GM12878 (cell line): Measurements from ENCODE around the gene DGKQ. TPM values are rescaled to one million over a fixed set of nuclear protein-coding genes. Genes with fewer than 3 reads are reported as not detected.

Source experiments
- ATAC-seq: fragments of 200-7000 bp; cut with Tn5 transposase; 3 replicates; pipeline ENCODE4 v1.9.1; 2020; ENCODE audit warnings: mild to moderate bottlenecking, moderate library complexity
- BruUV-seq: library from RNA; stranded (reverse); fragments of 400-500 nt; replicated peaks from 2 replicates; lab custom pipeline; 2021; lab: Mats Ljungman, UMichigan
- CTCF ChIA-PET: fragments of 300-600 bp; sonication (Branson Sonifier 250); formaldehyde crosslinking; extraction: SDS; loops from one replicate; lab custom pipeline; 2021; ENCODE audit warnings: inconsistent platforms; lab: Yijun Ruan, JAX
- POLR2A ChIA-PET: fragments of 350-600 bp; formaldehyde crosslinking; extraction: SDS; loops from one replicate; lab custom pipeline; 2021; ENCODE audit warnings: inconsistent platforms; lab: Charles Lee
- RAD21 ChIA-PET: fragments of 300-600 bp; sonication (Branson Sonifier 250); formaldehyde crosslinking; loops from one replicate; lab custom pipeline; 2023; ENCODE audit warnings: antibody characterized with exemption; ENCODE audit not compliant: unreplicated experiment; lab: Charles Lee
- SMC1A ChIA-PET: fragments of 300-600 bp; sonication (Branson Sonifier 250); formaldehyde crosslinking; loops from one replicate; lab custom pipeline; 2023; ENCODE audit not compliant: unreplicated experiment, uncharacterized antibody; lab: Charles Lee
- DNase-seq: peaks from one replicate; pipeline ENCODE4 v3.0.0-alpha.2; 2011; ENCODE audit warnings: low read depth, low spot score
- FAIRE-seq: peaks from 3 replicates; lab custom pipeline; 2011; peaks lifted over from hg19 to GRCh38; lab: Jason Lieb, UNC
- H2AFZ ChIP-seq: 2 replicates; pipeline ENCODE4 v1.6.0; 2011; ENCODE audit warnings: low read depth, low read length, control low read depth; ENCODE audit not compliant: control insufficient read depth
- H3K27ac ChIP-seq: 2 replicates; pipeline ENCODE4 v1.5.1; 2011; ENCODE audit warnings: control low read depth; ENCODE audit not compliant: control insufficient read depth, insufficient read depth
- H3K27me3 ChIP-seq, 2 experiments: replicated peaks in 1 of 2; 2 replicates each; pipeline versions ENCODE4 v1.6.0 to v1.6.1; 2011; ENCODE audit warnings: low read length in 1 of 2; ENCODE audit not compliant: control insufficient read depth in 2 of 2, insufficient read depth in 2 of 2
- H3K36me3 ChIP-seq, 2 experiments: 2 replicates each; pipeline ENCODE4 v1.5.1; 2011; ENCODE audit warnings: low read length in 1 of 2; ENCODE audit not compliant: control insufficient read depth in 2 of 2, insufficient read depth in 2 of 2
- H3K4me1 ChIP-seq: 2 replicates; pipeline ENCODE4 v1.6.1; 2011; ENCODE audit warnings: mild to moderate bottlenecking, low read length, moderate library complexity, mixed read lengths; ENCODE audit not compliant: control insufficient read depth, insufficient read depth
- H3K4me2 ChIP-seq: 2 replicates; pipeline ENCODE4 v1.6.0; 2011; ENCODE audit warnings: control low read depth; ENCODE audit not compliant: control insufficient read depth, insufficient read depth
- H3K4me3 ChIP-seq: fragments of 200-600 bp; sonication (generic); 2 replicates; pipeline ENCODE4 v1.5.1; 2016
- H3K79me2 ChIP-seq: 2 replicates; pipeline ENCODE4 v1.6.0; 2011; ENCODE audit warnings: low read length; ENCODE audit not compliant: control insufficient read depth, insufficient read depth
- H3K9ac ChIP-seq: 2 replicates; pipeline ENCODE4 v1.8.0; 2011; ENCODE audit warnings: low read length, control low read depth, mixed read lengths; ENCODE audit not compliant: control insufficient read depth, insufficient read depth
- H3K9me3 ChIP-seq: replicated peaks from 3 replicates; pipeline ENCODE4 v1.5.1; 2011; ENCODE audit warnings: mild to moderate bottlenecking, low read length; ENCODE audit not compliant: control insufficient read depth, insufficient read depth
- H4K20me1 ChIP-seq: 2 replicates; pipeline ENCODE4 v1.6.0; 2011; ENCODE audit not compliant: control insufficient read depth, insufficient read depth
- ATF3 ChIP-seq: IDR thresholded peaks from 2 replicates; pipeline ENCODE4 v1.6.1; 2011; ENCODE audit warnings: low read depth, mild to moderate bottlenecking, low read length, moderate library complexity, borderline replicate concordance; ENCODE audit errors: extremely low read depth
- BMI1 ChIP-seq: fragments of 450-650 bp; IDR thresholded peaks from 2 replicates; pipeline ENCODE4 v1.6.1; 2016; ENCODE audit warnings: mild to moderate bottlenecking, moderate library complexity, borderline replicate concordance
- EED ChIP-seq: sonication (generic); IDR thresholded peaks from 2 replicates; pipeline ENCODE4 v1.6.1; 2016; ENCODE audit warnings: antibody characterized with exemption, low read depth
- EGR1 ChIP-seq, 2 experiments: IDR thresholded peaks; 1 replicate in 1 of 2; 2 replicates in 1 of 2; pipeline ENCODE4 v1.6.1; 2011 to 2012; ENCODE audit warnings: low read depth in 2 of 2, low read length in 2 of 2, borderline replicate concordance in 1 of 2, mild to moderate bottlenecking in 1 of 2, moderate library complexity in 1 of 2
- ETV6 ChIP-seq, 2 experiments: fragments of 450-650 bp in 1 of 2; IDR thresholded peaks in 1 of 2; conservative IDR thresholded peaks in 1 of 2; 2 replicates each; pipeline ENCODE4 v1.6.1; 2014; ENCODE audit warnings: antibody characterized with exemption in 1 of 2, borderline replicate concordance in 1 of 2, low read depth in 1 of 2, mild to moderate bottlenecking in 1 of 2, moderate library complexity in 1 of 2
- MTA3 ChIP-seq: IDR thresholded peaks from 2 replicates; pipeline ENCODE4 v1.6.1; 2012; ENCODE audit warnings: low read length, inconsistent platforms, borderline replicate concordance
- REST ChIP-seq: IDR thresholded peaks from 2 replicates; pipeline ENCODE4 v1.6.1; 2012; ENCODE audit warnings: mild to moderate bottlenecking, low read depth, low read length
- SMAD5 ChIP-seq: IDR thresholded peaks from 2 replicates; pipeline ENCODE4 v1.6.1; 2016; ENCODE audit warnings: antibody characterized with exemption, low read depth
- TAF1 ChIP-seq: IDR thresholded peaks from 2 replicates; pipeline ENCODE4 v1.6.1; 2011; ENCODE audit warnings: mild to moderate bottlenecking, low read depth, low read length, borderline replicate concordance
- TARDBP ChIP-seq: IDR thresholded peaks from 2 replicates; pipeline ENCODE4 v1.6.1; 2016; ENCODE audit warnings: borderline replicate concordance
- TBL1XR1 ChIP-seq: IDR thresholded peaks from 2 replicates; pipeline ENCODE4 v1.6.1; 2012; ENCODE audit warnings: low read depth, low read length, improper control_type of control experiment
- WGBS: methylation state at CpG from one replicate; pipeline ENCODE4 v1.1.6; 2016; ENCODE audit warnings: low lambda C conversion rate; ENCODE audit not compliant: insufficient replicate concordance, insufficient coverage; ENCODE audit errors: missing lambda C conversion rate; 5-methylcytosine and 5-hydroxymethylcytosine counted together
- in situ Hi-C: fragments of 300-500 bp; cut with MboI; formaldehyde crosslinking; loops from 9 replicates; pipeline ENCODE4 v1.14.3; 2018; ENCODE audit warnings: mixed read lengths
- intact Hi-C: fragments of 100-400 bp; cut with micrococcal nuclease; formaldehyde crosslinking; loops from one replicate; pipeline ENCODE4 v1.14.2; 2022; ENCODE audit not compliant: unreplicated experiment
- polyA plus RNA-seq, 11 experiments: library from polyadenylated mRNA; depleted of rRNA in 4 of 11; unstranded in 6 of 11; stranded (reverse) in 5 of 11; fragments of >200 nt; fragmentation: Nextera tagmentation in 4 of 11; fragmentation: Illumina TruSeq in 1 of 11; extraction: Ambion mirVana in 4 of 11; extraction: Trizol in 1 of 11; gene quantifications; 1 replicate in 1 of 11; 2 replicates in 10 of 11; pipeline versions ENCODE4 v1.2.1 to v1.2.3, GENCODE V29; 2011 to 2016; ENCODE audit warnings: inconsistent platforms in 2 of 11, missing spikeins in 2 of 11, low read depth in 1 of 11
- total RNA-seq, 4 experiments: library from RNA; depleted of rRNA in 3 of 4; stranded (reverse); fragments of >200 nt in 3 of 4; fragmentation: Illumina TruSeq in 1 of 4; extraction: Trizol in 1 of 4; gene quantifications; 2 replicates each; pipeline versions ENCODE4 v1.2.1 to v1.2.3, GENCODE V29; 2013 to 2021
- TF ChIP-seq, protein P1 (sequence below): fragments of 450-650 bp; IDR thresholded peaks from 2 replicates; pipeline ENCODE4 v1.6.1; 2018; ENCODE audit warnings: mild to moderate bottlenecking, low read depth, moderate library complexity; ENCODE audit not compliant: partially characterized antibody

DGKQ gene
- total and polyA plus RNA-seq, 10 of the 15 experiments (the other 5 are each of a cell fraction or from before 2014, with no cell fraction given), result 0.11 to 10.5 (median 1.4) TPM

GRCh38 chr4:967113-968104 is 6.0 kb downstream of the DGKQ start (continued):
- TF ChIP-seq ATF3, result no peak
- TF ChIP-seq SMAD5, result no peak
- no peak for TF ChIP-seq EGR1 (IDR thresholded peaks at IDR 0.05; ENCODE audit: borderline replicate concordance in 1 of 2, low read depth in 2 of 2, low read length in 2 of 2)

DNA sequence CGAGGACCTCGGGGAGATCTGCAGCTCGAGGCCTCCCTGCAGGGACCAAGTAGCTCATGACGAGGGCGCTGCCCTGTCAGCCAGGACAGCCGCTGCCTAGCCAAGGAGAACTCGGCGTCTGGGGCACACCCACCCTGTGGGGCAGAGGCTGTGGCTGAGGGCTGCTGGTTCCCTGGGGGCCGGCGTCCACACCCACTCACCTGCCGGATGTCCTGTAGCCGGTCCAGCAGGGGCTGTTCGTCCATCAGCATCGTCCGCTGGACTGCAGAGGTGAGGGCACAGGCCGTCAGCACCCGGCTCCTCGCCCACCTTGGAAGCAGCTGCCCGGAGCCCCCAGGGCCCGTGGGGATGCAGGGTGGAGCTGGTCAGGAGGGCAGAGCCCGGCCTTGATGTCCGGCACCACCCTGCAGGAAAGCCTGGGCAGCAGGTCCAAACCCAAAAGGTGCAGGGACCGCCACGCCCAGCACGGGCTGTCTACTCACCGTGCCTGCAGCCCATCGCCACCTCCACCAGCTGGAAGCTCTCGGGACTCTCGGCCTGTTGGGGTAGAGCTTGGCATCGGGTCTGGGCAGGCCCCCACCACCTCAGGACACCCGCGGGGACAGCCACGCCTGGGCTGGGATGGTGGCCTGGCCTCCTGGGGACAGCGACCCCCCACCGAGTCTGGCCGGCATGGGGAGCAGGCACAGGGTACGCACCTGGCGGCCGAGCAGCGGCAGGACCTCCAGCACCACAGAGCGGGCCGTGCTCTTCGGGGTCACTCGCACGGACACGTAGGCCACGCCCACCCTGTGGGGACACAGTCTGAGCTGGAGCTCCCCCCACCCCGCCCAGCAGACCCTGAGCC is 6.9 kb downstream of the DGKQ start:
- no peaks in the 10 kb centered on the region for H4K20me1 ChIP-seq
- TF ChIP-seq TARDBP, result no peak
- TF ChIP-seq ETV6 (conservative IDR thresholded peaks at IDR 0.05 in 1 of 2, IDR thresholded peaks at IDR 0.05 in 1 of 2; ENCODE audit: borderline replicate concordance in 1 of 2, low read depth in 1 of 2), result no peak
- TF ChIP-seq REST, result no peak
- no peak for TF ChIP-seq TAF1
- TF ChIP-seq, protein P1, sequence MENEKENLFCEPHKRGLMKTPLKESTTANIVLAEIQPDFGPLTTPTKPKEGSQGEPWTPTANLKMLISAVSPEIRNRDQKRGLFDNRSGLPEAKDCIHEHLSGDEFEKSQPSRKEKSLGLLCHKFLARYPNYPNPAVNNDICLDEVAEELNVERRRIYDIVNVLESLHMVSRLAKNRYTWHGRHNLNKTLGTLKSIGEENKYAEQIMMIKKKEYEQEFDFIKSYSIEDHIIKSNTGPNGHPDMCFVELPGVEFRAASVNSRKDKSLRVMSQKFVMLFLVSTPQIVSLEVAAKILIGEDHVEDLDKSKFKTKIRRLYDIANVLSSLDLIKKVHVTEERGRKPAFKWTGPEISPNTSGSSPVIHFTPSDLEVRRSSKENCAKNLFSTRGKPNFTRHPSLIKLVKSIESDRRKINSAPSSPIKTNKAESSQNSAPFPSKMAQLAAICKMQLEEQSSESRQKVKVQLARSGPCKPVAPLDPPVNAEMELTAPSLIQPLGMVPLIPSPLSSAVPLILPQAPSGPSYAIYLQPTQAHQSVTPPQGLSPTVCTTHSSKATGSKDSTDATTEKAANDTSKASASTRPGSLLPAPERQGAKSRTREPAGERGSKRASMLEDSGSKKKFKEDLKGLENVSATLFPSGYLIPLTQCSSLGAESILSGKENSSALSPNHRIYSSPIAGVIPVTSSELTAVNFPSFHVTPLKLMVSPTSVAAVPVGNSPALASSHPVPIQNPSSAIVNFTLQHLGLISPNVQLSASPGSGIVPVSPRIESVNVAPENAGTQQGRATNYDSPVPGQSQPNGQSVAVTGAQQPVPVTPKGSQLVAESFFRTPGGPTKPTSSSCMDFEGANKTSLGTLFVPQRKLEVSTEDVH, result no peak
- TF ChIP-seq MTA3, result no peak
- no peak for TF ChIP-seq EED
- no peak for TF ChIP-seq TBL1XR1
- TF ChIP-seq BMI1, result no peak

More for the DNA sequence above, 6.9 kb downstream of the DGKQ start:
- Histone ChIP-seq H3K27ac (no peak overlapping the region), H3K79me2 (no peaks in the 10 kb centered on the region), H3K4me1 (no peaks in the 10 kb centered on the region), H3K4me3 (no peak overlapping the region), H3K9me3 (no peaks in the 10 kb centered on the region), H2AFZ (no peak overlapping the region), H3K36me3 (no peaks in the 10 kb centered on the region), H3K4me2 (no peak overlapping the region), H3K27me3 (no peaks in the 10 kb centered on the region), H3K9ac (no peak overlapping the region)
- ATAC-seq (no peak), FAIRE-seq (no peak), DNase-seq (no peak)
- intact Hi-C loops (no loop called here), in situ Hi-C loops (no loop called here)
- WGBS, result 79% methylated on average over 45 of the region's 48 CpGs
- ChIA-PET RAD21 (no interaction called here), SMC1A (no interaction called here), CTCF (no interaction called here), POLR2A (no interaction called here)
- no TSS peak for BruUV-seq
